GM12892 (cell line): ENCODE measurements around the gene COL13A1.

Experiments used
- POLR2A ChIP-seq: IDR thresholded peaks from 2 replicates; pipeline ENCODE4 v1.6.1; 2011; ENCODE audit warnings: low read depth, low read length, control low read depth
- POLR2AphosphoS5 ChIP-seq: IDR thresholded peaks from 2 replicates; pipeline ENCODE4 v1.6.1; 2011; ENCODE audit warnings: low read depth, low read length, control low read depth
- TAF1 ChIP-seq: IDR thresholded peaks from 2 replicates; pipeline ENCODE4 v1.6.1; 2011; ENCODE audit warnings: low read depth, mild to moderate bottlenecking, control low read depth, low read length, borderline replicate concordance

GRCh38 chr10:69839696-69840345, 38.1 kb downstream of the COL13A1 start:
- TF ChIP-seq POLR2AphosphoS5 = no peak
- TF ChIP-seq POLR2A = no peak
- TF ChIP-seq TAF1 = no peak
